Activated CD4-positive, CD25-positive, alpha-beta regulatory T cell treated with anti-CD3 and anti-CD28 coated beads, Interleukin-2, amount 50 U/mL, for 72 hours (primary cell): Measurements from ENCODE around the gene TIMM17A.
"Not testable (repeated sequence)": the region's sequence is repeated elsewhere in the genome, so short reads cannot be mapped to it uniquely, and the experiment has no call there.

Source experiments
- DNase-seq: peaks from one replicate; pipeline ENCODE4 v3.0.0; 2021

Gene TIMM17A

DNA sequence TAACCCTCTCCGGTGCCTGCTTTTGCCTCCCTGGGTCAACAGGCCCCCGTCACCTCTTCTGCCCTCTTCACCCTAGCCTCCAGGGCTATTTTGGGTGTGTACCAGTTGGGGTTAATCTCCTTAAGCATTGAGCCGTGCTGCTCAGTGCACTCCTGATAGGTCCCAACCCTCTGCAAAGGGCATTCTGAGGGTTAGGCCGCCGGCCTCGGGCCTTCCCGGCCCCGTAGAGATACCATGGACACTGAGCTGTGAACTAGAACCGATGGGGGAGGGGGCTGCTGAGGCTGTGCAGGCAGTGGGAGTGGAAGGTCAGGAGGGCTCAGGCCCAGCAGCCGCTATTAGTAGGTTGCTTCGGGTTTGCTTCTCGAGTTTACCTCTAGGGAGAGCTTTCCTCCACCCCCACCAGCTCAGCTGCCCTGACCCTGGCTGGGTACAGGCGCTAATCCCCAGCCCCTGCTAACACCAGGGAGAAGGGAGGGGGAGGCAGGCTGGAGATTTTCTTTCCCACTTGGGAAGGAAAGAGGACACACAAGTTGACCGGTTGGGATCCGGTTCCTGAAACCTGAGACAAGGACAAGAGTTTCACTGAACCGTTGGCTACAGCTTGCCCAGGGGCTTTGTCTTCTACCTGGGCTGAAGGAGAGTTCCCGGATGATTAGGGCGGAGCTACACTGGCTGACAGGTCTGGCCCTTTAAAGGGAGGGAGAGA, 13.7 kb upstream of the TIMM17A start:
- DNase-seq = no peak

DNA sequence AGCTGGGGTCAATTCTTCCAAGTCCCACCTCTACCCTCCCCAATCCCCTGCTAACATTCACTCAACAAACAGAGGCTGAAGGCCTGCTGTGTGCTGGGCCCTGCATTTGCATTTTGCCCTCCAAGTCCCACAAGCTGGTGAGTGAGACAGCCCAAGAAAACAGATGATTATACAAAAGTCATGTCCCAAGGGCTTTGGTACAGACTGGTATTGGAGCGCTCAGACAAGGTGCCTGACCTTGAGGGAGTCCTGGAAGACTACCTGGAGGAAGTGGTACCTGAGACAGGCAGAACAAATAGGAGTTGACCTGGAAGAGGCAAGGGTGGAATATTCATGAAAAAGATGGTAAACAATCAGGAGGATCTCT, 13.2 kb upstream of the TIMM17A start:
- DNase-seq = no peak

DNA sequence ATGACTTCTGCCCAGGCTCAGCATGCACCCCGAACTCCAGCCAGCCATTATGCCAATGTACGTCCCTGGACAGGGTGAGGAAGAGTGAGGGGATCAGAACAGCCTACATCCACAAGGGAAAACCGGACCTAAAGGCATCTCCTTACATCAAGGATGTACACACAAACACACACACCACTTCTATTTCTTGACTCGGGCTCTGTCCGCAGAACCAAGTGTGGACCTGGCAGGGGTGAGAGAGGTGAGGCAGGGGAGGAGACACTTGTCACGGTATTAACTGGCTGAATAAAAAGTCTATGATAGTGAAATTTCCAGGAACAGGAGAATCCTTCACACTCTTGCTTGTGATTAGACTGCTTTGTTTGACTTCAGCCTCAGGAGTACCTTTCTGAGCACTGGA, 11.3 kb upstream of the TIMM17A start:
- DNase-seq = no peak

DNA sequence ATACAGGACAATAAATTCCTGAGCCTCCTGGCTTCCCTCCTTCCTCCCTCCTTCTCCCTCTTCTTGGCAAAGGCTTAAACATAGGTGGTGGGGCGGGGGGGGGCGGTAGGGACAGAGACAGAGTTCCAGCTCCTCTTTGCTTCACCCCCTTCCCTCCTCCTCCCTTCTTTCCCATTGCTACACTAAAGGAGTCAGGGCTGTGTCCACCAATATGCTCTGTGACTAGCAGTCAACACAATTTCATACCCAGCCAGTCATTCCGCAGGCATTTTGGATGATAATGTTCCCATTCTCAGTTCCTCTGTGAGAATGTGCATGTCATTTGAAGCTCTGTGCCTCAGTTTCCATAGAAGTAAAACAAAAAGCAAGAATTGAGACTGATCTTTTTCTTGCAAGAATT, 10.7 kb upstream of the TIMM17A start:
- DNase-seq = no peak

DNA sequence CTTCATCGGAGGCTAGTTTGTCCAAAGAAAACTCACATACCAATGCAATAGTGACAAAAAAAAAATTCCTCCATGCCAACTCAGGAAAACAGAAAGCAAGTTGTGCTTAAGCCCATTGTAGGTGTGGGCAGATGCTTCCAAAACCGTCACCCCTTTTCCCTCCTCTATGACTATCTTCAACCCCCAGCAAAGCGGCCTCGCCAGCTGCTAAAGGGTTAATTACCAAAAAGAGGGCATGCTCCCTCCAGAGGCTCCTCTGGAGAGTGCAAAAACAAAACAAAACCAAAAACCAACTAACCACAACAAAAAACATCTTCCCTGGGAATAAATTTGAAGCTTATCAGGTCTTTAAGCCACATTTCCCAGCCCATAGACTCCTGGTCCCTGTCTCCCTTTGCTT, 10.1 kb upstream of the TIMM17A start:
- no peak for DNase-seq

DNA sequence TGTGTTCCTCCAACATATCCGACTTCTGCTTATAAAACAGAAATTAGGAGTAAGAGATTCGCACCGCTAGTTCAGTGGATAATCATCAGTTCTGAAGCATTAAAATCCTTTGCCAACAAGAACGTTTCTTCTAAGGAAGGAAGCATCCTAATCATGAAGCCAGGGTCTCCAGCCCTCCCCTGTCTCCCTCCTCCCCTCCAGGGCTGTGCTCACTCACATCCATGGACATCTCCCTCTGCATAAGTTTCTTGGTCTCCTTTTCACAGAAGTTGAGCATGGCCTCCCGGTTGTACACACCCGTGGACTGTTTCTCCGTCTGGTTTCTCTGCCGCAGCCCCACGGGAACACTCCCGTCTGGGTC, 9.5 kb upstream of the TIMM17A start:
- no peak for DNase-seq

DNA sequence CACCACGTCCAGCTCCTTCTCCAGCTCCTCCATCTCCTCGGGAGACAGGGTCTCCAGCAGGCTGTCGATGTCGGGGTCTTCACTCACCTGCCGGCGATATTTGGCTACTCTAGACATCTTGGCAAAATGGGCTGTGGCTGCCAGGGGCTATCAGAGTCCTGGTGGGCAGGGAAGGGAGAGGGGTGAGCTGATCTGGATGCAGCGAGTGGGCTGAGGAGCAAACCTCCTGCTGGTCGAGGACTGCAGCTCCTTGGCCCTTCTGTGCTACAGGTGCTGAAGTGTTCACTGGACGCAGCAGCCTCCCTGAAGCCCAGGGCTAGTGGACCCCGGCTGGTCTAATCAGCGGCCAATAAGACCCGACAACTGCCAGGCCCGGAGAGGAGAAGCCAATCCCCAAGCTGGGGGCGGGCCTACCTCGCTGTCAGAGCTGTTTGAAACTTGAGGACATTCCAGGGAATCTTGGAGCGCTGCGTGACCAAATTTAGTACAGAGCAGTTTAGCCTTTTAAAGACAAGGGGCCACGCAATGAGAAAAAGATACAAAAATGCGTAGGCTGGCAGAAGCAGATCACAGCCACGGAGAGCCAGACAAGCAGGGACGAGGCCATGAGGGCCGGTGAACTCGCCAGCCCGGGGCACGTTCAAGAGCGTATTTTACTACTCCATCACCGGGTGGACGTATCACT, 8.9 kb upstream of the TIMM17A start, which contains the start of gene LMOD1:
Gene LMOD1 (minus strand): TSS at position 325 of the 685 bp plus-strand sequence. CDS start 208 bp downstream, at position 117.
- DNase-seq = no peak

DNA sequence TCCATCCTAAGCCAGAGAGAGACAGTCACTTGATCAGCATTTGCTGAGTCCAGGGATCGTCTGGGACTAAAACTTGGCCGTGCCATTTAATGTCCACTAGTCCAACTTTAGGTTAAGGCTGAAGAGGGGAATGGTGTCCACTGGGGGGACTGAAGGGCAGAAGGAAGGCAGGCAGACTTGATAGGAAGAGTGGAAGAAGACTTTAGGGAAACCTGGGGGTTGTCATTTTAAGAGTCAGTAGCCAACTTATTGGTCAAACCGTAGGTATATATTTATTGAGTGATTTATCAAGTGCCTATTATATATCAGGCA, 7.7 kb upstream of the TIMM17A start:
- no peak for DNase-seq

DNA sequence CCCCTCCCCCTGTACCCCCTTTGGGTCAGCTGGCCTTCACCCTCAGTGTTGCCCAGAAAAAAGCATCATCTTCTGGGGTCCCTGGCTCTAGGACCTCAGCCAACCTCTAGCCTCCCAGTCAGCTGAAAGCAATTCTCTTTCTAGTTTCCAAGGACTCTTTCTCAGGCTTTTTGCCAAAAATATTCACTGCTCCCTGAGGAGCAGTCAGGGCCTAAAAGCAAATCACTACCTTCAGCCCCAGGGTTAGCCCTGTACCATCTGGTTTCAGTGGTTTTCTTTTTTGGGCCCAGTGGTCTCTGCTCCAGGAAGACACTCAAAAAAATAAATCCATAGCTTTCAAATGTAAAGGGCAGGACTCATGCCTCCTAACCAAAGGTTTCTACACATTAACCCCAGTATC, 5.8 kb upstream of the TIMM17A start:
- DNase-seq = no peak

DNA sequence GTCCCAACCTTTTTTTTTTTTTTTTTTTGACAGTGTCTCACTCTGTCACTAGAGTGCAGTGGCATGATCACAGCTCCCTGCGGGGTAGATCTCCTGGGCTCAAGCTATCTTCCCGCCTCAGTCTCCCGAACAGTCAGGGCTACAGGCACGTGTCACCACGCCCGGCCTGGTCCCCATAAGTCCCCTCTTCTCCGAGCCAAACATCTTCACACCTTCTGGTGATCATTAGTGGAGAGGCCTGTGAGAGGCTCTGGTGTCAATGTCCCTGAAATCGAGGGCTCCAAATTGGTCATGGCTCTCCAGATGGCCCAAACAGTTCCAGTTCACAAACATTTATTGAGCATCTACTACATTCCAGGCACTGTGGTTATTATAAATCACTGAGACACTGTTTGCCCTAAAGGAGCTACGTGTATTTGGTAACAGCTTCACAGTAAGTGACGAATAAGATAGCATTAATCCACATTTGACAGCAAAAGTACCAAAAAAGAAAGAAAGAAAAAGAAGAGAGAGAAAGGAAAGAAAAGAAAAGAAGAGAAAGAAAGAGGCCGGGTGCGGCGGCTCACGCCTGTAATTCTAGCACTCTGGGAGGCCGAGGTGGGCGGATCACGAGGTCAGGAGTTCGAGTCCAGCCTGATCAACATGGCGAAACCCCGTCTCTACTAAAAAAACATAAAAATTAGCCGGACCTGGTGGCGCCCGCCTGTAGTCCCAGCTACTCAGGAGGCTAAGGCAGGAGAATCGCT, 867 bp upstream of the TIMM17A start:
- no peak for DNase-seq

DNA sequence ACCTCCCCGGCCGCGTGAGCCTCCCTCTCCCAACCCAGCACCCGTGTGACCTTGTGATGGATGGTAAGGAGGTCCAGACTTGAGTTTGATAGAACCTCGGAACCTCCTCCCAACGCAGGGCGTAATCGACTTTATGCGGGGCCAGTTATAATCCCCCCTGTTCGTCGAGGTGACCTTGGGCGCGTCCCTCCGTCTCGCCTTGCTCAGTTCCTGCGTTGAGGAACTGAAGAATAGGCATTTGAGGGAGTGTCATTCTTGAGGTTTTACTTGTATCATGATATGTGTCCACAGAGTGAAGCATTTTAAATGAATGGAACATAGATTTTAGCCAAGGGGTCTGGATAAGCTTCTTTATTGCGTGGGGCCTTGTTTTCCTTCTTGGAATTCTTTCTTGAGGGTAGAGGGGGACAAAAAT, 433 bp downstream of the TIMM17A start:
- no peak for DNase-seq

DNA sequence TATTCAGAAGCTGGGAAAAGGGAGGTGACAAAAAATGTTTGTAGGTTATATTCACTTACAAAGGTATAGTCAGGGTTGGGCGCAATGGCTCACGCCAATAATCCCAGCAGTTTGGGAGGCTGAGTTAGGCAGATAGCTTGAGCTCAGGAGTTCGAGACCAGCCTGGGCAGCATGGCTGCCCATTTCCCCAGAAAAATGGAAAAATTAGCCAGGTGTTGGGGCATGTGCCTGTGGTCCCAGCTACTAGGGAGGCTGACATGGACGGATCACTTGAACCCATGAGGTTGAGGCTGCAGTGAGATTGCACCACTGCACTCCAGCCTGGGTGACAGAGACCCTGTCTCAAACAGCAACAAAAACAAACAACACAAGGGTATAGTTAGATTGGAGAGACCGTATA, 3.0 kb downstream of the TIMM17A start:
- no peak for DNase-seq

DNA sequence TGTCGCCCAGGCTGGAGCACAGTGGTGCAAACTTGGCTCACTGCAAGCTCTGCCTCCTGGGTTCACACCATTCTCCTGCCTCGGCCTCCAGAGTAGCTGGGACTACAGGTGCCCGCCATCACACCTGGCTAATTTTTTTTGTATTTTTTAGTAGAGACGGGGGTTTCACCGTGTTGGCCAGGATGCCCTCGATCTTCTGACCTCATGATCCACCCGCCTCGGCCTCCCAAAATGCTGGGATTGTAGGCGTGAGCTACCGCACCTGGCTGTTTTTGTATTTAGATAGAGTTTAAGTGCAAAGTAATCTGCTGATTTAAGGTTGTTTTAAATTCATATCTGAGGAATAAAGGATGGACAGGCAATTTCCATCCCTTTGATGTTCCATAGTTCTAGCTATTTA, 7.1 kb downstream of the TIMM17A start:
- DNase-seq = not testable (repeated sequence)

DNA sequence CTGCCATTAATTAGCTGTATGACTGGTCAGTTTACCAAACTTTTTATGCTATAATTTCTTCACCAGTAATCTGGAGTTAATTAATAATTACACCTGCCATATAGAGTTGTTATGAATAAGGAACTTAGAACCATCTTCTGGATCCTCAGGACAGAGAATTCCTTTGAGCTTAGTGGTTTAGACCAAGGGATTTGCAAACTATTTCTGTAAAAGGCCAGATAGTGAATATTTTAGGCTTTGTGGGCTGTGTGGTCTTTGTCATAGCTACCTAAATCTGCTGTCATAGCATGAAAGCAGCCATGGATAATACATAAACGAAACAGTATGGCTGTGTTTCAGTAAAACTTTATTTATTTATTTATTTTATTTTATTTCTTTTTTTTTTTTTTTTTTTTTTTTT, 9.0 kb downstream of the TIMM17A start:
- no peak for DNase-seq

DNA sequence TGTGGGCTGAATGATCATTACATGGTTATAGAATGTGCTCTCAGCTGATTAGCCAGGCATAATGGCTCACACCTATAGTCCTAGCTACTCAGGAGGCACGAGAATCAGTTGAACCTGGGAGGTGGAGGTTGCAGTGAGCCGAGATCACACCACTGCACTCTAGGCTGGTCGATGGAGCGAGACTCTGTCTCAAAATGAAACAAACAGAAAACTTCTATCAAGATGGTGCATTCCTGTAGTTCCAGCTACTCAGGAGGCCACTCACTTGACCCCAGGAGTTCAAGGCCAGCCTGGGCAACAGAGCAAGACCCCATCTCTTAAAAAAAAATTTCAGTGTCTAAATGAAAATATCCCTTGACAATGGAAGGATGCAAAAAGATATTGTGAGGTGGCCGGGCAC, 10.9 kb downstream of the TIMM17A start:
- no peak for DNase-seq

DNA sequence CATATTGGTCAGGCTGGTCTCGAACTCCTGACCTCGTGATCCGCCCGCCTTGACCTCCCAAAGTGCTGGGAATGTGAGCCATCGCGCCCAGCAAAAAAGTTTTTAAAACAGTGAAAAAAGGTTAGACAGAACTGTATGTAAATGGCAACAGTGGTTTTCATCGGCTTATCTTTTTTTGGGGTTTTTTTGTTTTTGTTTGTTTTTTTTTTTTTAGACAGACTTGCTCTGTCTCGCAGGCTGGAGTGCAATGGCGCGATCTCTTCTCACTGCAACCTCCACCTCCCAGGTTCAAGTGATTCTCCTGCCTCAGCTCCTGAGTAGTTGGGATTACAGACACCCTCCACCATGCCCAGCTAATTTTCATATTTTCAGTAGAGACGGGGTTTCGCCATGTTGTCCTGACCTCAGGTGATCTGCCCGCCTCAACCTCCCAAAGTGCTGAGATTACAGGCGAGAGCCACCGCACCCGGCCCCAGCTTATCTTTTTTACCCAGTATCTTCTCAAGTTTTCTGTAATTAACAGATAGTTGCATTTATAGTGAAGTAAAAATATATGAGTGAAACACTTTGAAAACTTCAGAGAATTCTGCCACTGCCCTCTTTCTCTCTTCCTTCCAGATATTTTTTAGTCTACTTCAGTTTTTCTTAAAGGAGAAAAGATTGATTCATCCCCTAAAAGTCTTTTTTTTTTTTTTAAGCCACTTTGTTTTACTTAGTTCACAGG, 13.1 kb downstream of the TIMM17A start:
- no peak for DNase-seq

DNA sequence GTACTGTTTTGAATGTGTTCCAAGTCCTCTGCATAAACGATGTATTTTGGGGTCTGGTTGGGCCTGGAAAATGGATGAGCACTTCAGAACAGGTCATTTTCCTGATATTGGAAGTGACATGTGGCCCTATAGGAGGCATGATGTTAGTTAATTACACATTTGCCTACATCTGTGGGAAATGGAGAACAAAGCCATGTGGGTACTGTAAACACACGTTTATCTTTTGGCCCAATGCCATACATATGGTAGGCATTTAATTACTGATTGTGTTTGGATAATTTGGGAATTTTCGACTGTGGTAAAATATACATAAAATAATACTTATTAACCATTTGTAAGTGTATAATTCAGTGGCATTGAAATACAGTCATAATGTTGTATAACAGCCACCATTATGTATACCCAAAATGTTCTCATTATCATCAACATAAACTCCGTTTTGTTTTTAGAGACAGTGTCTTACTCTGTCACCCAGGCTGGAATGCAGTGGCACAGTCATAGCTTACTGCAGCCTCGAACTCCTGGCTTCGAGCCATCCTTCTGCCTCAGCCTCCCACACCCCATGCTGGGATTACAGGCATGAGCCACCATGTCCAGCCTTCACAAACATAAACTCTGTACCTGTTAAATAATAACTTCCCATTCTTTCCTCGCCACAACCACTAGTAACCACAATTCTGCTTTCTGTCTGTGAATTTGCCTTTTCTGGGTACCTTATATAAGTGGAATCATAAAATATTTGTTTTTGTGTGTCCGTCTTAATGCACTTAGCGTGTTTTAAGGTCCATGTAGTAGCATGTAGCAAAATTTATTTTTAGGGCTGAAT, 15.2 kb downstream of the TIMM17A start:
- DNase-seq = no peak

DNA sequence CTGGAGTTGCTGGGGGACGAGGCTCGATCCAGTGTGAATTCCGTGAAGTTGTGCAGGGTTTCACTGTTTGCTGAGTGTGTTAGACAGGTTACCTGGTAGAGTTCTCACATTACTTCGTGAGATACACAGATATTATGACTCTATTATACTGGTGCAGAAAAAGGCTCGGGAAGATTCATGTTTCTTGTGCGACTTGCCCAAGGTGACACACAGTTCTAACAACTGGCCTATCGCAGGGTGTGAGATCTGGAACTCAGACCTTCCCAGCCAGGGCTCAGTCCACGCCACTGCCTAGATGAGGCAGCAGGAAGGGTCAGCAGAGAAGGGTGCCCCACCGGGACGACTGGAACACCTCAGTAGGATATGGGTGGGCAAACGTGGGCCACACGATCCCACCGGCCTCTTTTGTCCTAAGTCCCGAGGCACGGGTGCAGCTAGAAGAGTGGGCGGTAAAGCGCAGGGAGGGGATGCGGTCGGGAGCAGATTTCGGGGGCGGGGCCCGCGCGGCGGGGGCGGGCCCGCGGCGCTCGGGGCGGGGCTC, 26.8 kb downstream of the TIMM17A start:
- no peak for DNase-seq

DNA sequence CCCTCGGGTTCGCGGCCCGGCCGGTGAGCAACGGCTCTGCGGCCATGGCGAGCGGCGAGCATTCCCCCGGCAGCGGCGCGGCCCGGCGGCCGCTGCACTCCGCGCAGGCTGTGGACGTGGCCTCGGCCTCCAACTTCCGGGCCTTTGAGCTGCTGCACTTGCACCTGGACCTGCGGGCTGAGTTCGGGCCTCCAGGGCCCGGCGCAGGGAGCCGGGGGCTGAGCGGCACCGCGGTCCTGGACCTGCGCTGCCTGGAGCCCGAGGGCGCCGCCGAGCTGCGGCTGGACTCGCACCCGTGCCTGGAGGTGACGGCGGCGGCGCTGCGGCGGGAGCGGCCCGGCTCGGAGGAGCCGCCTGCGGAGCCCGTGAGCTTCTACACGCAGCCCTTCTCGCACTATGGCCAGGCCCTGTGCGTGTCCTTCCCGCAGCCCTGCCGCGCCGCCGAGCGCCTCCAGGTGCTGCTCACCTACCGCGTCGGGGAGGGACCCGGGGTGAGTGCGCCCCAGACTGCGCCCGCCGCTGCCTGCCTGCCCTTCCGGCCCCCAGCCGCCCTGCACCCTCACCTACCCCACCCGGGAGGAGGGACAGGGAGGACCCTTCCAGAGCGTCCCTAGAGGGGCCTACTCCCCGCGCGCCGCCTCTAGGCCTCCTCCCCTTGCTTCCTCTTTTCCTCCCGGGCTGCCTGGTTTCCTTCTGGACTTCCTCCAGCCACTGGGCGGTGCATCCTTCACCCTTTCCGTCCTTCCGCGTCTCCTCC, 27.5 kb downstream of the TIMM17A start, which contains the start of gene RNPEP:
Gene RNPEP (plus strand): TSS at position 26 of the 757 bp plus-strand sequence. CDS start 19 bp downstream, at position 45.
- DNase-seq = peak; percentile 69

DNA sequence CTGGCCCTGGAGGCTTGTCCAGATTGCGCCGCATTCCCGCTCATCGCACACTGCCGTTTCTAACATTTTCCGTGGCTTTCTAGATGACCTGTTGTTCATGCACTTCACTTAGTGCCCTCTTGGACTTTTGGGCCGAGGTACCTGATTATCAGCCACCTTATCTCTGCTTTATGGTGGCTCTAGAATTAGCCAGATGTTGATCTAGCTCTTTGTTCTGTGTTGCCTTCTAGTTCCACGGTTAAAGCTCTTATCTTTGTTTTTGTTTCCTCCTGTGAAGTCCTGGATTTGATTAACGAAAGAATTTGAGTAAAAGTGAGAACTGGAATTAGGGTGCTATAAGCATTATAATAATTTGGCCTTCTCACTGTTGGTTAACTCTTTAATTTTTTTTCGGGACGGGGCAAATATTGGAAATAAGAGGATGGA, 28.1 kb downstream of the TIMM17A start:
- no peak for DNase-seq

DNA sequence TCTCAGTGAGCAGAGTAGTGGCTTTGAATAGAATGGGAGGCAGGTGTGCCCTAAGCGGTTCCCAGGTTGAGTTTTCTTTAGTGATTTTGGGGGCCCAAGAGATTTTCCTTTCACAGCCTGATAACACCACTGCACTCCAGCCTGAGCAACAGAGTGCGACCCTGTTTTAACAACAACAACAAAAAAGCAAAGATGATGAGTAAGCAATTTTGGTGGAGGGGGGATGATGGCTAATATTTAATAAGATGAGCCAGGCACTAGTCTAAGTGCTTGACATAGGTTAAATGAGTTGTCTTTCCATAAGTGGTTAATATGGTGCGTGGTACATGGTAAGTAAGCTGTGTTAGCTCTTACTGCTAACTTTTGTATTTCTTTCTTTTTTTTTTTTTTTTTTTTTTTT, 29.1 kb downstream of the TIMM17A start:
- DNase-seq = no peak
